Right cardiac atrium (tissue), 5 donors: ENCODE results near the gene SMIM45.

ENCODE experiments used
- ATAC-seq, 2 donors: fragments of 200-7000 bp; cut with Tn5 transposase; one replicate each; pipeline versions ENCODE4 v1.8.0 to v1.9.1; 2020; ENCODE audit warnings: moderate library complexity in 2 of 2, mild to moderate bottlenecking in 1 of 2
- DNase-seq, 3 donors: peaks; one replicate each; pipeline ENCODE4 v3.0.0-alpha.2; 2020
- H3K27ac ChIP-seq: one replicate; pipeline ENCODE4 v1.5.1; 2013; ENCODE audit warnings: mild to moderate bottlenecking, low read length, control low read depth, moderate library complexity
- H3K27me3 ChIP-seq: one replicate; pipeline ENCODE4 v1.6.1; 2013; ENCODE audit not compliant: control insufficient read depth, insufficient read depth
- H3K4me1 ChIP-seq: one replicate; pipeline ENCODE4 v1.6.1; 2013; ENCODE audit warnings: low read length; ENCODE audit not compliant: control insufficient read depth, insufficient read depth
- H3K4me3 ChIP-seq: one replicate; pipeline ENCODE4 v1.5.1; 2013; ENCODE audit warnings: low read length, control low read depth
- H3K9me3 ChIP-seq: one replicate; pipeline ENCODE4 v1.6.1; 2013; ENCODE audit warnings: low read length; ENCODE audit not compliant: control insufficient read depth
- WGBS: extraction: QIAGEN DNeasy Blood & Tissue Kit; methylation state at CpG from one replicate; pipeline ENCODE4 v1.1.7; 2013; 5-methylcytosine and 5-hydroxymethylcytosine counted together
- intact Hi-C, 4 donors: fragments of 100-400 bp; cut with DNase I; formaldehyde crosslinking; loops; one replicate each; pipeline versions ENCODE4 v1.11.0 to v1.14.0; 2022 to 2023
- donor health status: healthy with polysubstance abuse.
- donor health status: DM: no; HTN: yes; CAD: no.
- donor health status: DM: no; HTN: no; CAD: no.
- donor health status: DM: no; HTN: yes; CAD: no; lungs with severe emphysema.
- donor health status: DM: yes; HTN: yes; CAD: no.

The SMIM45 gene

GRCh38 chr22:41910050-41911000 lies 41.6 kb upstream of the SMIM45 start:
- ATAC-seq (peak; percentile 47 to 48), DNase-seq (peak; percentile 57 to 85 (median 84))
- WGBS: 1% methylated on average over 112 of the region's 112 CpGs
- Histone ChIP-seq H3K27me3 (no peaks in the 10 kb centered on the region), H3K9me3 (no peaks in the 10 kb centered on the region), H3K27ac (no peak overlapping the region), H3K4me1 (no peaks in the 10 kb centered on the region), H3K4me3 (peak overlapping the region; percentile 30)
- intact Hi-C loops: no loop called here

- WGBS: 18% methylated on average over 37 of the region's 37 CpGs
Measured at GRCh38 chr22:41911001-41911611, 40.8 kb upstream of the SMIM45 start.

GRCh38 chr22:41912338-41913039 lies 39.5 kb upstream of the SMIM45 start:
- Histone ChIP-seq H3K4me1 (no peaks in the 10 kb centered on the region), H3K27ac (no peak overlapping the region), H3K9me3 (no peaks in the 10 kb centered on the region), H3K4me3 (no peak overlapping the region), H3K27me3 (no peaks in the 10 kb centered on the region)
- ATAC-seq (no peak), DNase-seq (peak in 2 of 3 donors; percentile 22 to 27)
- intact Hi-C loops: no loop called here
- WGBS: 81% methylated on average over 9 of the region's 9 CpGs

More at GRCh38 chr22:41911001-41911611, 40.8 kb upstream of the SMIM45 start:
- Histone ChIP-seq H3K27ac (no peak overlapping the region), H3K9me3 (no peaks in the 10 kb centered on the region), H3K4me3 (peak overlapping the region; percentile 30), H3K27me3 (no peaks in the 10 kb centered on the region), H3K4me1 (no peaks in the 10 kb centered on the region)
- intact Hi-C loops: no loop called here
- DNase-seq (peak in 2 of 3 donors; percentile 45 to 54), ATAC-seq (no peak)

- ATAC-seq (no peak), DNase-seq (no peak)
- H3K27me3 ChIP-seq: no peaks in the 10 kb centered on the region
- 69% methylated on average over 11 of the region's 11 CpGs for WGBS
- H3K9me3 ChIP-seq: no peaks in the 10 kb centered on the region
- intact Hi-C loops: no loop called here
- no peak overlapping the region for H3K4me3 ChIP-seq
- no peaks in the 10 kb centered on the region for H3K4me1 ChIP-seq
- H3K27ac ChIP-seq: no peak overlapping the region
Measured at GRCh38 chr22:41913040-41913719, 38.8 kb upstream of the SMIM45 start.

GRCh38 chr22:41913842-41914534 lies 38.0 kb upstream of the SMIM45 start:
- Histone ChIP-seq H3K4me3 (no peak overlapping the region), H3K9me3 (no peaks in the 10 kb centered on the region), H3K27me3 (no peaks in the 10 kb centered on the region), H3K4me1 (no peaks in the 10 kb centered on the region), H3K27ac (no peak overlapping the region)
- ATAC-seq (no peak), DNase-seq (no peak)
- WGBS: 5% methylated on average over 79 of the region's 79 CpGs
- intact Hi-C loops: no loop called here

GRCh38 chr22:41914611-41915034 lies 37.3 kb upstream of the SMIM45 start:
- intact Hi-C loops: no loop called here
- DNase-seq (no peak), ATAC-seq (no peak)
- H3K4me3 ChIP-seq: peak overlapping the region; percentile 49
- no peaks in the 10 kb centered on the region for H3K4me1 ChIP-seq
- no peaks in the 10 kb centered on the region for H3K9me3 ChIP-seq
- WGBS: 1% methylated on average over 67 of the region's 67 CpGs
- H3K27me3 ChIP-seq: no peaks in the 10 kb centered on the region
- no peak overlapping the region for H3K27ac ChIP-seq

GRCh38 chr22:41915035-41915785 lies 36.7 kb upstream of the SMIM45 start, which contains the start of gene SHISA8:
Gene SHISA8, minus strand, starts transcription at chr22:41915074. Its CDS starts 407 bp downstream, at chr22:41914667.
- H3K4me1 ChIP-seq: no peaks in the 10 kb centered on the region
- no peak within 1 kb of the TSS for H3K27ac ChIP-seq
- DNase-seq (peak; percentile 50 to 78 (median 78)), ATAC-seq (peak; percentile 19 to 33)
- no peaks in the 10 kb centered on the region for H3K27me3 ChIP-seq
- 10% methylated on average over 63 of the region's 63 CpGs for WGBS
- H3K4me3 ChIP-seq: peak within 1 kb of the TSS; percentile 49
- intact Hi-C loops: no loop called here
- H3K9me3 ChIP-seq: no peaks in the 10 kb centered on the region

- no peaks in the 10 kb centered on the region for H3K4me1 ChIP-seq
- intact Hi-C loops: no loop called here
Measured at GRCh38 chr22:41915786-41916493, 36.0 kb upstream of the SMIM45 start.

GRCh38 chr22:41916745-41917358 lies 35.1 kb upstream of the SMIM45 start:
- DNase-seq (no peak), ATAC-seq (no peak)
- no peaks in the 10 kb centered on the region for H3K27me3 ChIP-seq
- WGBS: 58% methylated on average over 10 of the region's 10 CpGs
- intact Hi-C loops: no loop called here
- no peaks in the 10 kb centered on the region for H3K9me3 ChIP-seq
- H3K4me1 ChIP-seq: no peaks in the 10 kb centered on the region
- H3K4me3 ChIP-seq: no peak overlapping the region
- no peak overlapping the region for H3K27ac ChIP-seq

More at GRCh38 chr22:41915786-41916493, 36.0 kb upstream of the SMIM45 start:
- Histone ChIP-seq H3K27ac (no peak overlapping the region), H3K9me3 (no peaks in the 10 kb centered on the region), H3K27me3 (no peaks in the 10 kb centered on the region), H3K4me3 (no peak overlapping the region)
- no peak for DNase-seq
- ATAC-seq: no peak
- WGBS: 61% methylated on average over 11 of the region's 11 CpGs
